Measurements from ENCODE around the gene IFNA5. TPM values are rescaled to one million over a fixed set of nuclear protein-coding genes. Genes with fewer than 3 reads are reported as not detected.

The IFNA5 gene
- total and polyA plus RNA-seq, 12 donors: not detected

DNA sequence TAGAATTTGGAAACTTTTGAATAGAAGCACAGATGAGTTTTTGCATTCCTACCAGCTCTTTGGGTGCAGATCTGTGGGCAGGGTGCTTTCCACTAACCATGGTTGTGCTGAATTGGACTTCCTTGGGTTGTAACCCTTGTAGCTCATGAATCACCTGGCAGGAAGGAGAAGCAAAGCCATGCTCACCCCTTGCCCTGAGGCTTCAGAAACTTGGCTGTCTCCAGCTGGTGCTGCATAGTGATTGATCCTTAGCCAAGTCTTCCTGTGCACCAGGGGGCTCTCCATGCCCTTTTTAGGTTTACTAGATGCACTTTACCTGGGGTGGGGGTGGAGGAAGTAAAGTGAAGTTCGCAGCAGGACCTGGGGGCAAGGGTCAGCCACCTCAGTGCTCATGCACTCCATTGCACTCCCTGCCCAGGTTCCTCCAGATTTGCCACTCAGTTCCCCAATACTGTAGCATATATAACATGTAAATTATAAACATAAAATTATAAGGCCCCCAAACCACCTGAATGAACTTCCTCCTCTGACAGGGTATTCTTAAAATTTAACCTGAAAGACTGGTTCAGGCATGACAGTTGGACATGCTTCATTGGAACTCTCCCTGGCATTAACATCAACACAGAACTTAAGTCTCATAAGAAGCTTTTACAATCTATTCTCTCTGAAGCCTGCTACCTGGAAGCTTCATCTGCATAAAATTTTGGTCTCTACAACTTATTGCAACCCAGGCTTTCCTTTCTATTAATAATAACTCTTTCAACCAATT lies 39.5 kb downstream of the IFNA5 start:
- peaks cover 0 to 5% (median 0%) of the 10 kb centered on the region in 11 donors for H3K9me3 ChIP-seq
- no peak for DNase-seq
- ATAC-seq: no peak
- intact Hi-C loops (cut with DNase I): no loop called here
- H3K36me3 ChIP-seq: no peaks in the 10 kb centered on the region
- no peak overlapping the region for H3K27ac ChIP-seq
- no peaks in the 10 kb centered on the region for H3K4me1 ChIP-seq
- peaks cover 0 to 31% (median 6%) of the 10 kb centered on the region in 7 donors for H3K27me3 ChIP-seq
- TF ChIP-seq, protein P1, sequence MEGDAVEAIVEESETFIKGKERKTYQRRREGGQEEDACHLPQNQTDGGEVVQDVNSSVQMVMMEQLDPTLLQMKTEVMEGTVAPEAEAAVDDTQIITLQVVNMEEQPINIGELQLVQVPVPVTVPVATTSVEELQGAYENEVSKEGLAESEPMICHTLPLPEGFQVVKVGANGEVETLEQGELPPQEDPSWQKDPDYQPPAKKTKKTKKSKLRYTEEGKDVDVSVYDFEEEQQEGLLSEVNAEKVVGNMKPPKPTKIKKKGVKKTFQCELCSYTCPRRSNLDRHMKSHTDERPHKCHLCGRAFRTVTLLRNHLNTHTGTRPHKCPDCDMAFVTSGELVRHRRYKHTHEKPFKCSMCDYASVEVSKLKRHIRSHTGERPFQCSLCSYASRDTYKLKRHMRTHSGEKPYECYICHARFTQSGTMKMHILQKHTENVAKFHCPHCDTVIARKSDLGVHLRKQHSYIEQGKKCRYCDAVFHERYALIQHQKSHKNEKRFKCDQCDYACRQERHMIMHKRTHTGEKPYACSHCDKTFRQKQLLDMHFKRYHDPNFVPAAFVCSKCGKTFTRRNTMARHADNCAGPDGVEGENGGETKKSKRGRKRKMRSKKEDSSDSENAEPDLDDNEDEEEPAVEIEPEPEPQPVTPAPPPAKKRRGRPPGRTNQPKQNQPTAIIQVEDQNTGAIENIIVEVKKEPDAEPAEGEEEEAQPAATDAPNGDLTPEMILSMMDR (IDR thresholded peaks at IDR 0.05): no peak
- H3K4me3 ChIP-seq: no peak overlapping the region
- WGBS, 2 donors: 20 to 34% methylated on average over 1 of the region's 1 CpG

DNA sequence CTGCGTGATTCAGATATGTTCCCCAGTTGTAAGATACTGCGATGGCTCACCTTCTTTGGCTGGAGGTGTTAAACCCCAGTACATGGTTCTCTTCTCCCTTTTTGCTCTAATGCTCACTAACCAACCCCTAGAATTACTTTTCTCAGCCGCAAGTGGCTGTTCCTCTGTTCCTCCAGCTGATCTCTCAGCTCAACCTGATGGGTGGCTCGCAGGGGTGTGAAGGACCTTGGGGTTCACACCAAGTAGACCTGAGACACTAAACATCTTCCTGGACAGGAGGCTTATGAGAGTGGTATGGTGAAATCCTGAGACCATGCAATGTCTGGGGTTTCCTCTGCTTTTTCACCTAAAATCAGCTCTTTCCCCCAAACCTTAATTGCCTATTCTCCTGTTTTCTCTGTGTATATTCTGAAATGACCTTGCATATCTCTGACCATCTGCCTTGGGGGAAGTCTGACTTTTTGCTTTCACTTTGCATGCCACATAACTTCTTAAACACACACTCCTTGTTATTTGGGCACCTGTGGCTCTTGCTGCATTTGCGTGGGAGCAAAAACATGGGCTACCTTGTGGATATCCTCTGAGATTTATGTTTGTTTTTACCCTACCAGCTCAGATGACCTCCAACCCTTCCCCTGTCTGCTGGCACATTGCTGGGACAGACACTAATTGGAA lies 49.4 kb downstream of the IFNA5 start:
- no peak for DNase-seq
- WGBS, 2 donors: 79 to 86% methylated on average over 5 of the region's 5 CpGs
- Histone ChIP-seq H3K27me3 (peaks cover 0 to 15% (median 8%) of the 10 kb centered on the region in 7 donors), H3K27ac (no peak overlapping the region), H3K4me1 (peaks cover 0 to 20% (median 4%) of the 10 kb centered on the region in 9 donors), H3K36me3 (no peaks in the 10 kb centered on the region), H3K4me3 (no peak overlapping the region), H3K9me3 (peaks cover 0 to 4% (median 0%) of the 10 kb centered on the region in 11 donors)
- ATAC-seq: no peak
- TF ChIP-seq, protein P1 (IDR thresholded peaks at IDR 0.05): no peak
- intact Hi-C loops (cut with DNase I): loop anchor here in 1 of 10 donors (10.0 kb wide), 1 partner anchor 529 kb away; no protein-coding TSS in a partner anchor

Other genes starting within 250 kb of the IFNA5 start
- not detected for gene IFNB1, start 227.4 kb downstream of the IFNA5 start, total RNA-seq
- gene IFNB1, start 227.4 kb downstream of the IFNA5 start, polyA plus RNA-seq: not detected
- not detected for gene IFNW1, start 163.5 kb downstream of the IFNA5 start, total RNA-seq
- gene IFNW1, start 163.5 kb downstream of the IFNA5 start, polyA plus RNA-seq: not detected
- not detected for gene IFNA21, start 138.7 kb downstream of the IFNA5 start, total RNA-seq
- gene IFNA21, start 138.7 kb downstream of the IFNA5 start, polyA plus RNA-seq: not detected
- not detected for gene IFNA4, start 117.7 kb downstream of the IFNA5 start, total RNA-seq
- gene IFNA4, start 117.7 kb downstream of the IFNA5 start, polyA plus RNA-seq: not detected
- gene IFNA7, start 103.1 kb downstream of the IFNA5 start, total RNA-seq: not detected
- not detected for gene IFNA7, start 103.1 kb downstream of the IFNA5 start, polyA plus RNA-seq
- gene IFNA10, start 98.2 kb downstream of the IFNA5 start, total RNA-seq: not detected
- gene IFNA10, start 98.2 kb downstream of the IFNA5 start, polyA plus RNA-seq: not detected
- not detected for gene IFNA16, start 88.0 kb downstream of the IFNA5 start, total RNA-seq
- not detected for gene IFNA16, start 88.0 kb downstream of the IFNA5 start, polyA plus RNA-seq
- gene IFNA17, start 77.1 kb downstream of the IFNA5 start, total RNA-seq: not detected
- not detected for gene IFNA17, start 77.1 kb downstream of the IFNA5 start, polyA plus RNA-seq
- gene IFNA14, start 65.3 kb downstream of the IFNA5 start, total RNA-seq: not detected
- not detected for gene IFNA14, start 65.3 kb downstream of the IFNA5 start, polyA plus RNA-seq
- 10 to 100 TPM; 10.8 to 14.3 (median 11.9) TPM for gene KLHL9, start 30.1 kb upstream of the IFNA5 start, total RNA-seq
- 1 to 10 TPM; 6.0 to 6.4 TPM for gene KLHL9, start 30.1 kb upstream of the IFNA5 start, polyA plus RNA-seq
- gene IFNA6, start 45.6 kb upstream of the IFNA5 start, total RNA-seq: not detected
- not detected for gene IFNA6, start 45.6 kb upstream of the IFNA5 start, polyA plus RNA-seq
- not detected for gene IFNA13, start 62.7 kb upstream of the IFNA5 start, total RNA-seq
- gene IFNA13, start 62.7 kb upstream of the IFNA5 start, polyA plus RNA-seq: not detected
- not detected for gene IFNA2, start 80.1 kb upstream of the IFNA5 start, total RNA-seq
- not detected for gene IFNA2, start 80.1 kb upstream of the IFNA5 start, polyA plus RNA-seq
- not detected for gene IFNA8, start 103.8 kb upstream of the IFNA5 start, total RNA-seq
- gene IFNA8, start 103.8 kb upstream of the IFNA5 start, polyA plus RNA-seq: not detected
- gene IFNA1, start 135.1 kb upstream of the IFNA5 start, total RNA-seq: not detected
- gene IFNA1, start 135.1 kb upstream of the IFNA5 start, polyA plus RNA-seq: not detected
- not detected for gene IFNE, start 177.0 kb upstream of the IFNA5 start, total RNA-seq
- gene IFNE, start 177.0 kb upstream of the IFNA5 start, polyA plus RNA-seq: not detected